Nephron (organoid): ENCODE results near the gene DROSHA.

Source experiments
- H3K27ac Mint-ChIP-seq, 3 experiments: 2 replicates each; pipeline ENCODE4 v1.8.0; 2020; ENCODE audit warnings: mixed read lengths in 3 of 3, mild to moderate bottlenecking in 2 of 3, moderate library complexity in 1 of 3
- H3K27me3 Mint-ChIP-seq: 2 replicates; pipeline ENCODE4 v1.8.0; 2021; ENCODE audit warnings: low read depth, mild to moderate bottlenecking, moderate library complexity, mixed read lengths
- H3K36me3 Mint-ChIP-seq: 2 replicates; pipeline ENCODE4 v1.8.0; 2020; ENCODE audit warnings: low read depth, mixed read lengths
- H3K4me1 Mint-ChIP-seq: 2 replicates; pipeline ENCODE4 v1.8.0; 2020; ENCODE audit warnings: mixed read lengths
- H3K4me3 Mint-ChIP-seq, 3 experiments: 2 replicates each; pipeline ENCODE4 v1.8.0; 2020; ENCODE audit warnings: mild to moderate bottlenecking in 3 of 3, mixed read lengths in 3 of 3, moderate library complexity in 2 of 3
- H3K9me3 Mint-ChIP-seq: 2 replicates; pipeline ENCODE4 v1.8.0; 2020; ENCODE audit warnings: mixed read lengths
- CTCF ChIP-seq, 3 experiments: fragments of 200-600 bp; sonication (generic); IDR thresholded peaks; one replicate each; pipeline ENCODE4 v1.5.0; 2021; ENCODE audit warnings: antibody characterized with exemption in 3 of 3; ENCODE audit not compliant: unreplicated experiment in 3 of 3

Gene DROSHA

GRCh38 chr5:31392061-31392460 is 139.8 kb downstream of the DROSHA start:
- Mint-ChIP-seq H3K27me3 (peaks cover 5% of the 10 kb centered on the region), H3K27ac (no peak overlapping the region)
- no peak for TF ChIP-seq CTCF (IDR thresholded peaks at IDR 0.05; ENCODE audit: unreplicated experiment in 3 of 3)

GRCh38 chr5:31390256-31390655 is 141.6 kb downstream of the DROSHA start:
- H3K9me3 Mint-ChIP-seq, result peaks cover 20% of the 10 kb centered on the region
- H3K36me3 Mint-ChIP-seq, result no peaks in the 10 kb centered on the region
- TF ChIP-seq CTCF (IDR thresholded peaks at IDR 0.05; ENCODE audit: unreplicated experiment in 3 of 3), result no peak
- peaks cover 5% of the 10 kb centered on the region for H3K27me3 Mint-ChIP-seq
- H3K27ac Mint-ChIP-seq, result no peak overlapping the region
- no peak overlapping the region for H3K4me3 Mint-ChIP-seq
- H3K4me1 Mint-ChIP-seq, result no peaks in the 10 kb centered on the region

More at GRCh38 chr5:31392061-31392460, 139.8 kb downstream of the DROSHA start:
- H3K9me3 Mint-ChIP-seq, result peaks cover 16% of the 10 kb centered on the region
- no peaks in the 10 kb centered on the region for H3K36me3 Mint-ChIP-seq
- H3K4me1 Mint-ChIP-seq, result no peaks in the 10 kb centered on the region
- no peak overlapping the region for H3K4me3 Mint-ChIP-seq

GRCh38 chr5:31385774-31386537 is 145.9 kb downstream of the DROSHA start:
- Mint-ChIP-seq H3K4me1 (no peaks in the 10 kb centered on the region), H3K27ac (no peak overlapping the region), H3K27me3 (peaks cover 18% of the 10 kb centered on the region), H3K9me3 (peaks cover 20% of the 10 kb centered on the region), H3K4me3 (no peak overlapping the region), H3K36me3 (no peaks in the 10 kb centered on the region)
- no peak for TF ChIP-seq CTCF (IDR thresholded peaks at IDR 0.05; ENCODE audit: unreplicated experiment in 3 of 3)

GRCh38 chr5:31383734-31384133 is 148.2 kb downstream of the DROSHA start:
- Mint-ChIP-seq H3K4me3 (no peak overlapping the region), H3K36me3 (no peaks in the 10 kb centered on the region), H3K27ac (no peak overlapping the region), H3K4me1 (no peaks in the 10 kb centered on the region), H3K27me3 (peaks cover 19% of the 10 kb centered on the region), H3K9me3 (peaks cover 13% of the 10 kb centered on the region)
- TF ChIP-seq CTCF (IDR thresholded peaks at IDR 0.05; ENCODE audit: unreplicated experiment in 3 of 3), result no peak

GRCh38 chr5:31382051-31382878 is 149.6 kb downstream of the DROSHA start:
- no peak for TF ChIP-seq CTCF (IDR thresholded peaks at IDR 0.05; ENCODE audit: unreplicated experiment in 3 of 3)
- Mint-ChIP-seq H3K27ac (no peak overlapping the region), H3K36me3 (no peaks in the 10 kb centered on the region), H3K4me1 (no peaks in the 10 kb centered on the region), H3K9me3 (peaks cover 6% of the 10 kb centered on the region), H3K4me3 (no peak overlapping the region), H3K27me3 (peaks cover 14% of the 10 kb centered on the region)
